C4-2B (cell line): ENCODE data around the gene CDCP2.

Experiments
- CTCF ChIP-seq: fragments of 450-650 bp; conservative IDR thresholded peaks from 2 replicates; pipeline ENCODE4 v1.5.1; 2017; ENCODE audit warnings: mild to moderate bottlenecking
- ZFX ChIP-seq: fragments of 450-650 bp; IDR thresholded peaks from 2 replicates; pipeline ENCODE4 v1.6.1; 2017

GRCh38 chr1:54157401-54157800 is 4.6 kb upstream of the CDCP2 start:
- no peak for TF ChIP-seq CTCF
- no peak for TF ChIP-seq ZFX
